Hematopoietic multipotent progenitor cell (in vitro differentiated cells): ENCODE measurements around the gene TRMT2A. TPM values are rescaled to one million over a fixed set of nuclear protein-coding genes. Genes with fewer than 3 reads are reported as not detected.

ENCODE experiments used
- DNase-seq, 3 donors: peaks; one replicate each; pipeline ENCODE4 v3.0.0-alpha.2; 2011 to 2015; ENCODE audit warnings: low read depth in 2 of 3, low spot score in 2 of 3
- total RNA-seq: library from RNA; depleted of rRNA; stranded (reverse); fragments of >200 nt; gene quantifications from one replicate; pipeline ENCODE4 v1.2.3, GENCODE V29; 2012

The TRMT2A gene
- total RNA-seq, 1 donor: 87.0 TPM

GRCh38 chr22:20107951-20108756 lies 8.9 kb downstream of the TRMT2A start:
- DNase-seq: no peak

- DNase-seq: no peak
Measured at GRCh38 chr22:20107471-20107901, 9.5 kb downstream of the TRMT2A start.

- no peak for DNase-seq
Measured at GRCh38 chr22:20106849-20107237, 10.2 kb downstream of the TRMT2A start.

GRCh38 chr22:20106205-20106848 lies 10.7 kb downstream of the TRMT2A start:
- DNase-seq: no peak

- no peak for DNase-seq
Measured at GRCh38 chr22:20105456-20106204, 11.4 kb downstream of the TRMT2A start.

GRCh38 chr22:20102203-20102780 lies 14.7 kb downstream of the TRMT2A start:
- DNase-seq: no peak

GRCh38 chr22:20101638-20102037 lies 15.4 kb downstream of the TRMT2A start:
- peak in 1 of 3 donors; percentile 15 for DNase-seq

- DNase-seq: no peak
Measured at GRCh38 chr22:20099099-20099711, 17.8 kb downstream of the TRMT2A start.

GRCh38 chr22:20096574-20097420 lies 20.2 kb downstream of the TRMT2A start:
- DNase-seq: peak in 1 of 3 donors; percentile 22

GRCh38 chr22:20095521-20095920 lies 21.5 kb downstream of the TRMT2A start:
- no peak for DNase-seq

GRCh38 chr22:20094197-20094807 lies 22.7 kb downstream of the TRMT2A start:
- DNase-seq: no peak

GRCh38 chr22:20093418-20094196 lies 23.4 kb downstream of the TRMT2A start:
- no peak for DNase-seq

GRCh38 chr22:20092477-20092854 lies 24.6 kb downstream of the TRMT2A start:
- DNase-seq: no peak

GRCh38 chr22:20091690-20092476 lies 25.1 kb downstream of the TRMT2A start:
- no peak for DNase-seq

GRCh38 chr22:20090730-20091240 lies 26.2 kb downstream of the TRMT2A start:
- DNase-seq: no peak

GRCh38 chr22:20089977-20090729 lies 26.9 kb downstream of the TRMT2A start:
- DNase-seq: no peak
